ENCODE data around the gene QPCT.

Gene QPCT

GRCh38 chr2:37422816-37423215 is 78.4 kb downstream of the QPCT start:
- TF ChIP-seq CTCF (IDR thresholded peaks at IDR 0.05; ENCODE audit: insufficient read depth, low read depth, low read length, missing control alignments), result no peak
- no peak for DNase-seq (ENCODE audit: low read depth)
- H3K4me3 ChIP-seq (ENCODE audit: low read length), result no peak overlapping the region
